Activated naive CD4-positive, alpha-beta T cell treated with Interleukin-2 at 50 U/mL for 16 hours (primary cell): ENCODE data around the gene PTPRN2.
"Not testable (repeated sequence)": the region's sequence is repeated elsewhere in the genome, so short reads cannot be mapped to it uniquely, and the experiment has no call there.

Source experiments
- DNase-seq: peaks from one replicate; pipeline ENCODE4 v3.0.0-alpha.2; 2020

The PTPRN2 gene

GRCh38 chr7:157998884-157999552, 588.6 kb downstream of the PTPRN2 start:
- DNase-seq, result no peak

DNA sequence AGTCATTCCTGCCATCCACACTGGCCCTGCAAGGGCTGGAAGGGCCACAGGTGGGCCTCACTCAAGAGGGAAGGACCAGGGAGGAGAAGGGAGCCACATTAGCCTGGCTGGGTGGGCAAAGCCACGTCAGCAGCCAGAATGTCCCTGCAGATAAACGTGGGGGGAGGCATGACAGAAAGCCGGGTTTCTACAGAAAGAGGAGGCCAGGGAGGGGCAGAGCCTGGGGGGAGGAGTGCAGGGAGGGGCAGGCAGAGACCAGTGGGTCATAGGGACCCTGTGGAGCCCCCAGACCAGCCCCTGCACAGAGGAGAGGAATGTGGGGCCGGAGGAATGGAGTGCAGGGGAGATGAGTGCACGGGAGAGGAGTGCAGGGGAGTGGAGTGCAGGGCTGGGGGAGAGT, 590.2 kb downstream of the PTPRN2 start:
- no peak for DNase-seq

GRCh38 chr7:157997080-157997440, 590.6 kb downstream of the PTPRN2 start:
- no peak for DNase-seq

- no peak for DNase-seq
Observed at GRCh38 chr7:157996359-157997079, 591.1 kb downstream of the PTPRN2 start.

GRCh38 chr7:157995815-157996214, 591.8 kb downstream of the PTPRN2 start:
- no peak for DNase-seq

GRCh38 chr7:157994319-157994718, 593.3 kb downstream of the PTPRN2 start:
- no peak for DNase-seq

DNA sequence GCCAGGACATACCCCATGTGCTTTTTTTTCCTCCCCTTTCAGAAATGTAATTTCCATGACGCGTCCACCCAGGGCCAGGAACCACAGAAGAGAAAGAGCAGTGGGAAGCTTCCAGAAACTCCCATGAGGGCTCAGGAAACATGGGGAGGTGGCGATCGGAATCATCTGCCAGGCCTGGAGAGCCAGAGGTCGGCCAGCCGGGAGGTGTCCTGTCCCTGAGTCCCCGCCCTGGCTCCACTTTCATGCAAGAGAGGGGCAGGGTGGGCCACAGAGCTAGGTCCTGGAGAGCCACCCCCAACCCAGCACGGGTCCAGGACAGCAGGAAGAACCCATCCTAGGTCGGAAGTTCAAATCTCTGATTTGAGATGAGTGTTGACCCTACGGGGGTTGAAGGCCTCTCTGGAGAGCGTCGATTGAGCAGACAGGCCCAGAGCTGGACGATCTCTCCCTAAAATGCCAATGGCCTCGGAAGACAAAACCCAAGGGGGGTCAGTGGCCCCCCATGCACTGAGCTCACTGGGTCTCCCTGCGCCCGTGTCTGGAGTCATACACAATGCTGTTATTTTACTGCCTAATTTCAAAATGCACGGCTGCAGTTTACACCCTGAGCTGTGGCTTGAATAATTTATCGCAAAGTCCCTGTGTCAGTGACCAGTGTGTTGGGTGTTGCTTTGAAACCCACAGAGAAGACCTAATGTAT, 594.1 kb downstream of the PTPRN2 start:
- DNase-seq, result no peak

DNA sequence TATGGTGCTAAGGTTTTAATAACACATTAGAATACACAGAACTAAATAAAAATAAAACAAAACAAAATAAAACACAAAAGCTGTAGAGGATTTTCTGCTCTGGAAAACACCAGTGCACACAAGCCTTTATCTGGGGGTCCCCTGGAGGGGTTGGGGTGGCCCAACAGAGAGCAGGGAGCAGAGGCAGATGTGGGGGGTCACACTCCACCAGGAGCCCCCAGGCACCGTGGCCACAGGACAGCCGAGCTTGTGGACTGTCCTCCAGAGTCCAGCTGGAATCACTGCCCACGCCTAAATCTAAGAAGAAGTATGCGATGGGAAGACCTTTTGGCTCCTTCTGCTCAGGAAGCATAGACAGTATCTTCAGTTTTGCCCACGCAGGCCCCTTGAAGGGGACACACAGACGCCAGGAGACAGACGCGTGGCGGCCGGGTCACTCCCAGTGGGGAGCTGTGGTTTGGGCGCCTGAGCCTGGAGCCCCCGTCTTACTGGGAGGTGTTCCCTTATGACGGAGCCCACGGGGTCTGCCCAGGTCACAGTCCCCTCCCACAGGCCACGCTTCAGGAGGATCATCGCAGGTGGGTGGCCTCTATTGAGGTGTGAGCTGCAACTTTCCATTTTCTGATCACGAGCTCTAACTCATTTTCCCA, 595.0 kb downstream of the PTPRN2 start:
- no peak for DNase-seq

- no peak for DNase-seq
Observed at GRCh38 chr7:157991761-157992160, 595.9 kb downstream of the PTPRN2 start.

- no peak for DNase-seq
Observed at GRCh38 chr7:157991351-157991750, 596.3 kb downstream of the PTPRN2 start.

- DNase-seq, result no peak
Observed at GRCh38 chr7:157990881-157991250, 596.8 kb downstream of the PTPRN2 start.

- no peak for DNase-seq
Observed at GRCh38 chr7:157990226-157990880, 597.3 kb downstream of the PTPRN2 start.

GRCh38 chr7:157989589-157989988, 598.0 kb downstream of the PTPRN2 start:
- no peak for DNase-seq

DNA sequence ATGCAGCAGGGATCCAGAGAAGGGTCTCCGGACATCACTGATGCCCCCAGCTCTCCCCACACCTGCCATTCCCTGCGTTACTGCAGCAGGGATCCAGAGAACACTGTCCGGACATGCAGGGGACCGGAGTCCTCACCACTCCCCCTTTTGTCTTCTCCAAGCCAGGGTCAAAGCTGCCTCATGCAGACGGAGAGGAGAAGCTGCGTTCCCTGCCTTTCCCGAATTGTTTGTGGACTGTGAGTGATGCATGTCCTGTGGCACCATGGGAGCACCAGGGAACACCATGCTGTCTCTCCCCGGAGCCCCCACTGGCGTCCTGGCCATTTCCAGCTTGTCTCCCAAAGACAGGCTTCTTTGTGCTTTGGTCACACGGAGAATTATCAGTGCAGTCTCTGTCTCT, 599.7 kb downstream of the PTPRN2 start:
- no peak for DNase-seq

DNA sequence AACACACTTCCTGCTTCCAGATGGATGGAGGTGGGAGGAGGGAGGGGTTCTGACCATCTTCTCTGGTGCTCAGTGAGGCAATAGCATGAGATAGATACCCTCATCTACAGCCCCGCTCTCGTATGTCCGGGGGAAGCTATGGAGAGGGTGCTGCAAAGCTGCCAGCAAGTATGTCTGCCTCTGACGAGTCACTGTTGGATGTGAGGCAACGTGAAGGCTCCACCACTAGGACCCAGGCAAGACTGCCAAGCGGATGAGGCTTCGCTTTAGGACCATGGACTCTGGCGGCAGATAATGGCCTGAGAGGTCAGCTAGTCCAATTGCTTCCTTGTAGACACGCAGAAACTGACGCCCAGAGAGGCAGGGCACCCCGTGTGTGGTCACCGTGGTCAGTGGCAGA, 601.6 kb downstream of the PTPRN2 start:
- no peak for DNase-seq

- no peak for DNase-seq
Observed at GRCh38 chr7:157985636-157986035, 602.0 kb downstream of the PTPRN2 start.

DNA sequence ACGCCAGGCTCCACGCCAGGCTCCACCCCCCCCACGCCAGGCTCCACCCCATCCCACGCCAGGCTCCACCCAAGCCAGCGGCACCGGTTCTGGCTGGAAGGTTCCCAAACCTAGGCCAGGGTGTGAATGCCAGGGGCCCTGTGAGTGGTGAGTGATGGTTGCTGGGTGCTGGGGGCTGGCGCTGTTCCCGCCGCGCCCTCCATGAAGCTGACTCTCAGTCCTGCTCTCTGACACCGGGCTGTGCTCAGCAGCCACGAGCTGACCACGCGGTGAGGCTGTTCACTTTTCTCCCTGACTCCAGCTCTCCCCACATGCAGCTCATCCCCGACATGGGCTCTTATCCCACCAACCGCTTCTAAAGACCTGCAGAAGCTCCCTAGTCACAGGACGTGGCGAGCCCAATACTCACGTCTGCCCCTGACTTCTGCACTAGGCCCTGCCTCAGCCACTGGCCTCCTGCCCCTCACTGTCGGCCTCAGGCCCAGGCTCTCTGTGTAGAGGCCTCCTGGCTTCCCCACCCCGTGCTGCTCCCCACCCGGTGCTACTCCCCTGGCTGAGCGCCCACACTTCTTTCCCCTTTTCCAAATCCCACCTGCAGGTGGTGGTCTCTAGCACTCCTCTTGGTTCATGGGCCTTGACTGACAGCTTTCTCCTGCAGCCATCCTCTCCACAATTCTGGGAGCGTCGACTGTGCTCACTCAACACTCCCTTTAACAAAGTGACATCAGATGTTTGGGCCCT, 603.0 kb downstream of the PTPRN2 start:
- no peak for DNase-seq

- DNase-seq, result no peak
Observed at GRCh38 chr7:157983502-157984422, 603.9 kb downstream of the PTPRN2 start.

GRCh38 chr7:157981778-157982177, 605.8 kb downstream of the PTPRN2 start:
- DNase-seq, result no peak

DNA sequence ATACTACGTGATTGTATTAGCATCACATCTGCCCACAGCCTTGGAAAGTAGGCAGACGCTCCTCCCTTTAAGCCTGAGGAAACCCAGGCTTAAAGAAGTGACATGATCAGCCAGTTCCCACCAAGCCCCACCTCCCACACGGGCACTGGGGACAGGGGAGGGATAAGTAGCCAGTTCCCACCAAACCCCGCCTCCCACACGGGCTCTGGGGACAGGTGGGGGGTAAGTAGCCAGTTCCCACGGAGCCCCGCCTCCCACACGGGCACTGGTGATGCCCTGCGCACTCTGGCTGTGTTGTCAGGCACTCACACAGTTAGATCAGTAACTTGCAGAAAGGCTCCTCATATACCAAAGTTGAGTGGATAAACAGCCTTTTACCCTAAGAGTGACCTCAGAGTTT, 606.8 kb downstream of the PTPRN2 start:
- DNase-seq, result no peak

DNA sequence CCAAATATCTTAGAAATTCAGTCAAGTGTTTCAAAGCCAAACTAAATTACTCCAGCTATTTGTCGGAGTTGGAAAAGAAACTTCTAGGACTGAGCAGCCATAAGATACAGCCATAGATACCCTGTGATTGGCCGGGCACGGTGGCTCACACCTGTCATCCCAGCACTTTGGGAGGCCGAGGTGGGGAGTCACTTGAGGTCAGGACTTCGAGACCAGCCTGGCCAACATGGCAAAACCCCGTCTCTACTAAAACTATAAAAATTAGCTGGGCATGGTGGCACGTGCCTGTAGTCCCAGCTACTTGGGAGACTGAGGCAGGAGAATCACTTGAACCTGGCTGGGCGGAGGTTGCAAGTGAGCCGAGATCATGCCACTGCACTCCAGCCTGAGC, 607.3 kb downstream of the PTPRN2 start:
- DNase-seq, result not testable (repeated sequence)
